Kidney epithelial cell (primary cell): ENCODE data around the gene AAK1. TPM values are rescaled to one million over a fixed set of nuclear protein-coding genes. Genes with fewer than 3 reads are reported as not detected.

ENCODE experiments used
- DNase-seq: peaks from one replicate; pipeline ENCODE4 v3.0.0-alpha.2; 2010; ENCODE audit warnings: low read depth
- H3K27me3 ChIP-seq: 2 replicates; pipeline ENCODE4 v1.6.0; 2011; ENCODE audit warnings: low read length; ENCODE audit not compliant: control insufficient read depth, insufficient read depth
- H3K36me3 ChIP-seq: 2 replicates; pipeline ENCODE4 v1.5.1; 2011; ENCODE audit warnings: low read length; ENCODE audit not compliant: control insufficient read depth, insufficient read depth
- H3K4me3 ChIP-seq: 2 replicates; pipeline ENCODE4 v1.5.1; 2011; ENCODE audit warnings: low read depth, mild to moderate bottlenecking, control low read depth, low read length
- CTCF ChIP-seq: IDR thresholded peaks from 2 replicates; pipeline ENCODE4 v1.5.1; 2011; ENCODE audit warnings: mild to moderate bottlenecking, moderate library complexity, low read length, control low read depth, inconsistent platforms; ENCODE audit not compliant: insufficient read depth, poor library complexity, severe bottlenecking
- total RNA-seq: library from RNA; depleted of rRNA; stranded (reverse); fragments of >200 nt; gene quantifications from 2 replicates; pipeline ENCODE4 v1.2.3, GENCODE V29; 2015

The AAK1 gene
- total RNA-seq, 1 donor from 2014 or later, result 32.5 TPM

DNA sequence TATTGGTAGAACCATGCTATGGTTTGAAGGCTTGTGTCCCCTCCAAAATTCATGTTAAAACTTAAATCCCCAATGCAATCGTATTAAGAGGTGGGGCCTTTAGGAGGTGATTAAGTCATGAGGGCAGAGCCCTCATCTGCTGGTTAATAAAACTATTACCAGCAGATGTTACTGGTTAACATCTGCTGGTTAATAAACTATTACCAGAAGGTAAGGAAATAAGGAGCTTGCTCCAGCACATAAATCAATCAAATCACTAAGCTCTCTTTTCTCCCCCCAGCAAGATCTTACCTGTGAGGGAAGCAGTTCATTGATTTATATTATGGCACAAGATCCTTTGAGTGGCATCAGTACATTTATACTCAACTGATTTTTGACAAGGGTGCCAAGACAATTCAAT lies 96.9 kb downstream of the AAK1 start:
- TF ChIP-seq CTCF, result no peak
- DNase-seq, result no peak
- no peaks in the 10 kb centered on the region for H3K36me3 ChIP-seq
- no peak overlapping the region for H3K4me3 ChIP-seq
- H3K27me3 ChIP-seq, result no peaks in the 10 kb centered on the region

DNA sequence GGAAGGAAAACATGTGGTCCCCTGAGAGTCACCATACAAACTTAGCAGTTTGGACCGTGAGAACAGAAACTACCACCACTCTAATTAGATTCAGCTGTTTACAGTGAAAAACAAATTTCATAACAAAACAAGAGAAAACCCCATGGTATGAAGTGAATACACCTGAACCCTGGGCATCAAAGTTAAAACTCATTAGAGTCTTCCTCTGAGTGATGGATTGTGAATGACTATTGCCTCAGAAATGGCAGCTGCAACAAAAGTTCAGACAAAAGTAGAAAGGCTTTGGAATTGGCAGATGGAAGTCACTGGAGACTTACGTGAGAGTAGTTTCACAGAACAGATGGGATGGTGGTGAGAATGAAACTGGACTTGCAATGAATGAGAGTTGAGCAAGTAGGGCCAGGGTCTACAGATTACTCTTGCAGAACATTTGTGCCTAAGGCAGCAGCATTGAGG lies 98.0 kb downstream of the AAK1 start:
- no peak for DNase-seq
- Histone ChIP-seq H3K4me3 (no peak overlapping the region), H3K27me3 (no peaks in the 10 kb centered on the region), H3K36me3 (no peaks in the 10 kb centered on the region)
- TF ChIP-seq CTCF, result no peak

- no peaks in the 10 kb centered on the region for H3K36me3 ChIP-seq
- H3K27me3 ChIP-seq, result no peaks in the 10 kb centered on the region
- no peak overlapping the region for H3K4me3 ChIP-seq
- no peak for DNase-seq
- no peak for TF ChIP-seq CTCF
Measured at GRCh38 chr2:69544951-69545350, 98.6 kb downstream of the AAK1 start.

GRCh38 chr2:69539549-69539908 lies 104.0 kb downstream of the AAK1 start:
- no peak overlapping the region for H3K4me3 ChIP-seq
- no peak for TF ChIP-seq CTCF
- no peaks in the 10 kb centered on the region for H3K36me3 ChIP-seq

DNA sequence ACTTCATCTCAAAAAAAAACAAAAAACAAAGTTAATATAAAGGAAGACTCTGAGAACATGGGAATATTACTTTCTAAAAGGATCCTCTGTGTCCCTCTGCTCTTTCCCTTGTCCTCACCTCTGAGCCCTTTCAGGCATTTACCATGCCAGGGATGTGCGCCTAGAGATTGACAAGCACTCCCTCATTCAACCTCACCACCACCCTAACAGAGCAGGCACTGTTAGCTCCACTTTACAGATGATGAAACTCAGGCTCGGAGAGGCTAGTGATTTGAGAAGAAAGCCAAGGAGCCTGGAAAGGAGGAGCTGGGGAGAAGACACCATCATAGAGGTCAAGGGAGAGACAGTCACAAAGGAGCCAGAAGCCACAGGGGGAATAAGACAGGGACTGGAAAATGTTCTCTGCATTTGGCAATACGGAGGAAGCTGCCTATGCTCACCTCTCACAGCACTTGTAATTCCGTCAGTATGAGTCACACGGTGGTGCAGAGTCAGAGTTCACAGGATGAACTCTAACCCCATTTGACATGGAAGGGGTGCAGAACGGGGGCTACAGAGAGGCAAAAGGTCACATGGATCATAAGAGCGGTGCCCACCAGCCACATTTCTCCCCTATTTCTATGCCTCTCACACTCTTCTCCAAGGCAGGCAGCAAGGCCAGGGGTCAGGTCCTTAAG lies 104.5 kb downstream of the AAK1 start:
- H3K27me3 ChIP-seq, result no peaks in the 10 kb centered on the region
- H3K4me3 ChIP-seq, result no peak overlapping the region
- DNase-seq, result no peak
- no peak for TF ChIP-seq CTCF
- no peaks in the 10 kb centered on the region for H3K36me3 ChIP-seq

More at GRCh38 chr2:69539549-69539908, 104.0 kb downstream of the AAK1 start:
- no peak for DNase-seq
- no peaks in the 10 kb centered on the region for H3K27me3 ChIP-seq

DNA sequence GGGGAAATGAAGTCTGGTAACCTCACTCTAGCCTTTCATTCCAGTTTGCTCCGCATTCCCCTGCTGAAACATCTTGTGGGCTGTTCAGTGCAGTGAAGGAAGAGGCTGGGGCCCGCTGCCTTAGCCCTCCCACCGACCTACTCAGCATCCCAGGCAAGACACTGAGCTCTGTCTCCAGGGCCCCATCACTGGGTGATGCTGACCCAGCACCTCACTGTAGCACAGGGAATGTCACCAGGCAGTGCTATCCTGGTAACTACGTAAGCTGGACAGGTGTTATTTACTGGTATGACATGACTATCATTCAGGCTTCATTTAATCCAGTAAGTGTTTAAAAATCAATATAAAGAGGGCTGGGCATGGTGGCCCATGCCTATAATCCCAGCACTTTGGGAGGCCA lies 105.3 kb downstream of the AAK1 start:
- H3K36me3 ChIP-seq, result no peaks in the 10 kb centered on the region
- no peak for DNase-seq

More for the DNA sequence above, 105.3 kb downstream of the AAK1 start:
- Histone ChIP-seq H3K27me3 (no peaks in the 10 kb centered on the region), H3K4me3 (no peak overlapping the region)
- TF ChIP-seq CTCF, result no peak
